ENCODE data around the gene ATP5F1E.
"Not testable (repeated sequence)": the region's sequence is repeated elsewhere in the genome, so short reads cannot be mapped to it uniquely, and the experiment has no call there.

Gene ATP5F1E

GRCh38 chr20:59042796-59043631 is 10.9 kb upstream of the ATP5F1E start:
- DNase-seq = peak; percentile 91

- DNase-seq = peak; percentile 16
Observed at GRCh38 chr20:59042151-59042795, 10.1 kb upstream of the ATP5F1E start, which contains the start of gene PRELID3B. PRELID3B (minus strand) TSS chr20:59042786; CDS start chr20:59042730, 56 bp downstream.

DNA sequence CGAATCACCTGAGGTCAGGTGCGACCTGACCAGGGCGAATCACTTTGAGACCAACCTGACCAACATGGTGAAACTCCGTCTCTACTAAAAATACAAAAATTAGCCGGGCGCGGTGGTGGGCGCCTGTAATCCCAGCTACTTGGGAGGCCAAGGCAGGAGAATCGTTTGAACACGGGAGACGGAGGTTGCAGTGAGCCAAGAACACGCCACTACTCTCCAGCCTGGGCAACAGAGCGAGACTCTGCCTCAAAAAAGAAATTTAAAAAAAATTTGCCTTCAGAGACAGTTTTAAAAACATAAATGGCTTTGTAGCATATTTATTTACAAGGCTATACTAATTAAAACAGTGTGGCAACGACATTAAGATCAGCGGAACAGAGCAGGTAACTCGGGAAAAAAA is 9.4 kb upstream of the ATP5F1E start:
- DNase-seq = not testable (repeated sequence)

DNA sequence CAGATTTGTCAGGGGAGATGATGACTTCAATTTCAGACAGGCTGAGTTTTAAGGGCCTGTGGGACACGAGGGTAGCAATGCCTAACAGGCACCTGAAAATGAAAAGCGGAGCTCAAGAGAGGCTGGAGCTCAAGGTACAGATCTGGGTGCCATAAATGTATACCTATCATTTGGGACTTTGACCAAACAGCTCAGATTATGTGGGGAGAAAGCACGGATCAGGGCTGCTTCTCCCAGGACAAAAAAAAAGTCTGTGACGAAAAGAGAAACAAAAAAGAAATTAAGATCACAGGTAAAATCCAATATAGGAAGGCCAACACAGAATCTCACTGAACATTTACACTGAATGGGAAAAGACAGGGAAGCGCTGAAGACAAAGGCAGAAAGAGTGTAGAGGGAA is 8.5 kb upstream of the ATP5F1E start:
- DNase-seq = no peak

DNA sequence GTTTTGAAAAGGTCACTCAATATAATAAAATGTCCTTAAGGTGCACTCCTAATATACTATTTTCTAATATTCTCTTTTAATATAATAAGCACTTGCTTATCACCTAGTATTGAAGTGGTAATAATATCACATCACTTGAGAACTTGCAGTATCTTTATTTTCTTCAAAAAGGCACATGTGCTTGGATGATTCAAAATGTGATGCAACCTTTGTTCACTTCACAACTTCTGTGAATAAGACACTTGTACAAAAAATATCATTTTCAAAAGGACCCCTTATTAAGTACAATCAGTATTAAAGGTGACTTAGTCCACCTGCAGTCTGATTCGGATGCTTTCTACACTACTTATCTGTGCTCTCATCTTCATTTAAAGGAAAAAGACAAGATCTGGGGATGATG is 7.1 kb upstream of the ATP5F1E start:
- DNase-seq = no peak

DNA sequence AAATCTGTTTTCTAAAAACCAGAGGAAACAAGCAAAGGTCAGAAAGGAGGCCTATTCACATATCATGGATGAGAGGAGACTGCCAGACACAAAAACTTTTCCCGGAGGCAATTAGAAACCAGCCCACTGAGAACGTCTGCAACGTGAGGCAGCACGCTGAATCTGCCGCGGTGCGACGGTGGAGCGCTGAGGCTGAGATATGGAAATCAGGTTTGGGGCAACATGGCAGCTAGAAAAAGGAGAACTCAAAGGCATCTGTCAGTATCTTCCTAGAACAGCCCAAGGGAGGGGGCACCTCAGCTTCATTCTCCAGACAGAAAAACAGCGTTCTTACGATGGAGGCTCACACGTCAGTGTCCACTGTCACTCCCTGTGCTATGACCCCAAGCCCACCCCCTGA is 5.3 kb upstream of the ATP5F1E start:
- DNase-seq = no peak

- no peak for DNase-seq
Observed at GRCh38 chr20:59035381-59035780, 3.2 kb upstream of the ATP5F1E start.

DNA sequence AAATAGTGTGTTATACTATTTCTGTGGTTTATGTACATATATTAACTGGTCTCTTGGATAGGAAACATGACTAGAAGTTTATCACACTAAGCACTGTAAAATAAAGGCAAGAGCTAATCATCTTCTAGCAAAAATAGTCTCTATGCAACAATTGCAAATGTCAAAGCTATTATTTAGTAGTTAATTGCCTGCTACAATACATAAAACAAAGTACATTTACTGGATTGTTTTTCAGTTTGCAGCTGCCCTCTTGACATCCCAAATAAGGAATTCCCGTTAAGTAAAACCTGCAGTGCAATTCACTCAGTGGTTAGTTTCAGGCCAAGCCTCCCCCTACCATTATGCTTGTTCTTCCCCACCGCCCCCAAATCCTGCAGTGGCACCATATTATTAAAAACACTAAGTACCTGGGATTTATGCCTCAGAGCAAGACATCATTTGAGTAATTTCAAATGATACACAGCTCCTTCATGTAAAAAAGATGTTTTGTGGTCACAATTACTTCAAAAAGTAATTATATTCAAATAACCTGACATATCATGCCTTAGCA is 1.6 kb upstream of the ATP5F1E start:
- no peak for DNase-seq

DNA sequence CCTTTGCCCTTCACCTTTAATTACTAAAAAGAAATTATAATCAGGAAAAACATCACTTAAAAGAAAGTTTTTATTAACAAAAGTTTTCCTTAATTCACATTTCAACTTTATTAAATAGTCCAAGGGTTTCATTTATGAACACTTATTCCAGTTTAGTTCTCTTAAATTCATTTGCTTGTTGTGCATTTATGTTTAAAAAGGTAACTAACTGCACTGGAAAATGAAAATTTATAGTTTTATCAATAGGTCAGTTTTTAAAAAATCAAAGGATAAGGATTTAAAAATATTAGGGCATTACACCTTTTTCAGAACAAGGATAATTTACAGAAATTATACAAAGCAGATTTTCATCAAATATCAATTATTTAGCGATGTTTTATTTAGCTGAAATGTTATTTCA is 958 bp upstream of the ATP5F1E start:
- no peak for DNase-seq

- no peak for DNase-seq
Observed at GRCh38 chr20:59032713-59033059, 551 bp upstream of the ATP5F1E start.

DNA sequence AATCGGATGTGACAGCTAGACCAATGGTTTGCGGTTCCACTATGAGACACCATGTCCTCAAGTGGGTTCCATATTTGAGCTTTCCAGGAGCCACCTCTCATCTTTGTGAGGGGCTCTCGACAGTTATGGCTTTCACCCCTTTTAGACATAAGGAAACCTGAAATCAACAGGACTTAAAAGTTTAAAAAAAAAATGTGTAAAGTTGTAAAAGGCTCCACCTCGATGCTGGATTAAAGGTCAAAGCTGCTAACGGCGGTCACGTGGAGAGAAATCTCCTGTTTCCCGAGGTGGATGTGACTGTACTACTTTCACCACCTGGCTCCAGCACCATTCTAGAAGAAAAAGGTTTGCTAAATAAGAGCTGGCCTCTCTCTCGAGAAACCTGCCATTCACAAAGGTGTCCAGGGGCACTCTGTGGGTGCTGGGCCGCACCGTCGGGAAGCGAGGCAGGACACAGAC is 542 bp downstream of the ATP5F1E start:
- no peak for DNase-seq

DNA sequence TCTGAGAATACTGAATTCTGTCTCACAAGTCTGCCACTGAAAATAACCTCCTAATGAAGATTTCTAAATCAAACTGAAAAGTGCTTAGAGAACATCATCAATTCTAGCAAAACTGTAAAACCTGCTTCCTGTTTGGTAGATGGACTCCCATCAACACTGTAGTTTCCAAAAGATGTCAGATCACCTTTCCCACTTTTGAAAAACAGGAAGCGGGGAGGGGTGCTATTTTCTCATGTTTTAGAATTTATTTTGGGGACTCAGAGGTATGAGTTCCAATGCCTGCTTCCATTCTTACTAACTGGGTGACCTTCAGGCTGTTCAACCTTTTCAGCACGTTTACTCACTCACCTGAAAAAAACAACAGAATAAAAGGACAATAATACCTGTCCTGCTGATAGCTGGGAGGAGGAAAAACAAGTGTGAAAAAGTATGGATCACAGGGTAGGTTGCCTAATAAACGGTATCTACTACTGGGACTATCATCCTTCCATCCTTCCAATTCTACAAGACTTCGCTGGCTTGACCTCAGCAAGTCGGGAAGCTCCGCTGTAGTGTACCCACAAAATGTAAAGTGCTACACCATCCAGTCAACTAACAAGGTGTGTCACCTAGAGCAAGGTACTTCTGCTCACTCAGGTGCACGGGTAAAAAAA is 1.1 kb downstream of the ATP5F1E start:
- no peak for DNase-seq

- no peak for DNase-seq
Observed at GRCh38 chr20:59028812-59029211, 3.3 kb downstream of the ATP5F1E start.

GRCh38 chr20:59027741-59028320 is 4.3 kb downstream of the ATP5F1E start:
- DNase-seq = no peak

DNA sequence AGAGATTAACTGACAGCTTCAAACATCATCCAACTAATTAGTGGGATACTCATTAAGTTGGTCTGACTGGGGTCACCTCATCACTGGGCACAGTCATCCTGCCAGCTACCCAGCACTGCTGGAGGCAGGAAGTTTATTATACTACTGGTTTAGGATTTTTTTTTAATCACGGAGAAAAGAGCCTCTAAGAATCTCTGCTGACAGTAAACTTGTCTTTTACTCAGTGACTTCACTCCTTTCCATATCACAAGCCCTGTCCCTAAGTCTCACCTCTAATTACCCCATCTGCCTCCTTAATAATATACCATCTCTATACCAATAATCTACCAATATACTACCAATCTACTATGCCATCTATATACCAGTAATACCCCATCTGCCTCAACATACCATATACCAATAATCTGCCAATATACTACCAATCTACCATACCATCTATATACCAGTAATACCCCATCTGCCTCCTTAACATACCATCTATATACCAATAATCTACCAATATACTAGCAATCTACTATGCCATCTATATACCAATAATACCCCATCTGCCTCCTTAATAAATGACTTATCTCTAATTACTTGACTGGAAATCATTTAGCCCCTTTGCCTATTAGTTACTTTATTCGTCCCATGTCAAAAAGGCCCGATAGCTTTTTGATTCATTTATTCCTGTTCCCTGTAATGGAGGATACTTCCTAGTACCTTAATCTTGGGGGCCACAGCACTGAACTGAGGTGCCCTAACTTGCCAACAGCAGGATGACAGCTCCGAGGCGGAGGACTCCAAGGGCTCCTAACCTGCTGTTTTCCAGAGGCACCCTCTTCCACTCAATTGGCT is 5.0 kb downstream of the ATP5F1E start:
- DNase-seq = no peak

GRCh38 chr20:59025511-59025910 is 6.6 kb downstream of the ATP5F1E start:
- DNase-seq = no peak

- no peak for DNase-seq
Observed at GRCh38 chr20:59025086-59025485, 7.0 kb downstream of the ATP5F1E start.

DNA sequence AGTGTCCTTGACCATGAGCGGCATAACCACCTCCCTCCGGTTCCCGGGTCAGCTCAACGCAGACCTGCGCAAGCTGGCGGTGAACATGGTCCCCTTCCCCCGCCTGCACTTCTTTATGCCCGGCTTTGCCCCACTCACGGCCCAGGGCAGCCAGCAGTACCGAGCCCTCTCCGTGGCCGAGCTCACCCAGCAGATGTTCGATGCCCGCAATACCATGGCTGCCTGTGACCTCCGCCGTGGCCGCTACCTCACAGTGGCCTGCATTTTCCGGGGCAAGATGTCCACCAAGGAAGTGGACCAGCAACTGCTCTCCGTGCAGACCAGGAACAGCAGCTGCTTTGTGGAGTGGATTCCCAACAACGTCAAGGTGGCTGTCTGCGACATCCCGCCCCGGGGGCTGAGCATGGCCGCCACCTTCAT is 8.0 kb downstream of the ATP5F1E start:
- DNase-seq = no peak

- DNase-seq = no peak
Observed at GRCh38 chr20:59023616-59024015, 8.5 kb downstream of the ATP5F1E start.

DNA sequence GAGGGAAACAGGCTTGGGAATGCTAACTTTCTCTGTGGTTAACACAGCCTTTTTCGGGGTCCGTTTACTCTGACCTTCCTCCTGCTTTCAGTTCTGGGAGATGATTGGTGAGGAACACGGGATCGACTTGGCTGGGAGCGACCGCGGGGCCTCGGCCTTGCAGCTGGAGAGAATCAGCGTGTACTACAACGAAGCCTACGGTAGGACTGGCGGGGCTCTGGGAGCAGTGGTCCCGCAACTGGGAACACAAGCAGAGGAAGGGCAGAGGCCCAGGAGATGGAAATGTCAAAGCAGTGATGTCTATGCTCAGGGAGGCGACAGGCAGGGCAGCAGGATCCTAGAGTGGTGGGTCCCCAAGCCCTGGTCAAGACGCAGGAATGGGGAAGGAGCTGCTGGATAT is 9.4 kb downstream of the ATP5F1E start:
- no peak for DNase-seq

- no peak for DNase-seq
Observed at GRCh38 chr20:59020938-59021551, 11.1 kb downstream of the ATP5F1E start.

DNA sequence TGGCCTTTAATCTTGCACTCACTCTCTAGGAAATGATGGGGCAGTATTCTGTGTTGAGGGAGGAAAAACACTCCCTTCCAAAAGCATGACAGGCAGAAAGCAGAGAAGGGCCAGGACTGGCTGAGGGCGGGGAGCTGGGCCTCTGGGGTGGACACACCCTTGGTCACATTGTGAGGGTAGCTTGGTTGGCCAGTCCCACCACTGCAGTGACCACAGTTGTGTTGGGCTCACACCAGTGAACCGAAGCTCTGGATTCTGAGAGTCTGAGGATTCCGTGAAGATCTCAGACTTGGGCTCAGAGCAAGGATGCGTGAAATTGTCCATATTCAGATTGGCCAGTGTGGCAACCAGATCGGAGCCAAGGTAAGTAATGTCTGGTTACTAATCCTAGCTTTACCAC is 12.9 kb downstream of the ATP5F1E start, which contains the start of gene TUBB1:
TUBB1 (plus strand) TSS at position 213 of the 400 bp plus-strand sequence; CDS start at position 307, 94 bp downstream.
- no peak for DNase-seq

All from effector CD4-positive, alpha-beta T cell (primary cell).